Body of pancreas (tissue), 4 donors: Measurements from ENCODE around the gene ATP9B. TPM values are rescaled to one million over a fixed set of nuclear protein-coding genes. Genes with fewer than 3 reads are reported as not detected.

Source experiments
- ATAC-seq: fragments of 150-250 bp; one replicate; pipeline ENCODE4 v1.9.1; 2016
- DNase-seq, 4 donors: peaks; one replicate each; pipeline ENCODE4 v3.0.0-alpha.2; 2019
- H3K27ac ChIP-seq, 4 donors: fragments of 200-600 bp; sonication (generic); 1 replicate in 3 of 4; 2 replicates in 1 of 4; pipeline versions ENCODE4 v1.5.1 to v1.6.1; 2016 to 2019; ENCODE audit warnings: mild to moderate bottlenecking in 1 of 4, mixed read lengths in 1 of 4, moderate library complexity in 1 of 4
- H3K27me3 ChIP-seq, 2 donors: fragments of 200-600 bp; sonication (generic); one replicate each; pipeline ENCODE4 v1.6.0; 2016; ENCODE audit warnings: mild to moderate bottlenecking in 1 of 2
- H3K36me3 ChIP-seq, 2 donors: fragments of 200-600 bp; sonication (generic); replicated peaks in 1 of 2; 2 replicates each; pipeline ENCODE4 v1.5.1; 2016; ENCODE audit warnings: low read depth in 2 of 2; ENCODE audit not compliant: insufficient read depth in 1 of 2
- H3K4me1 ChIP-seq: fragments of 200-600 bp; sonication (generic); one replicate; pipeline ENCODE4 v1.6.0; 2016
- H3K4me3 ChIP-seq, 2 donors: fragments of 200-600 bp; sonication (generic); 1 replicate in 1 of 2; 2 replicates in 1 of 2; pipeline ENCODE4 v1.5.1; 2016 to 2019
- H3K9me3 ChIP-seq, 3 donors: fragments of 200-600 bp; sonication (generic); 1 replicate in 2 of 3; 2 replicates in 1 of 3; pipeline ENCODE4 v1.5.1; 2016
- POLR2A ChIP-seq, 3 donors: fragments of 450-650 bp; IDR thresholded peaks; one replicate each; pipeline ENCODE4 v1.6.1; 2016; ENCODE audit warnings: antibody characterized with exemption in 3 of 3, mild to moderate bottlenecking in 2 of 3
- WGBS, 2 donors: methylation state at CpG; one replicate each; pipeline ENCODE4 v1.1.5; 2017; 5-methylcytosine and 5-hydroxymethylcytosine counted together
- intact Hi-C: fragments of 100-400 bp; cut with DNase I; formaldehyde crosslinking; loops from one replicate; pipeline ENCODE4 v1.15.1; 2023
- total RNA-seq, 2 donors: library from RNA; depleted of rRNA; stranded (reverse); fragments of >200 nt; gene quantifications; one replicate each; pipeline ENCODE4 v1.1.0, GENCODE V29; 2016
- TF ChIP-seq, protein P1 (sequence below), 7 experiments: fragments of 450-650 bp in 4 of 7; fragments of 200-600 bp in 3 of 7; sonication (generic) in 3 of 7; IDR thresholded peaks; one replicate each; pipeline ENCODE4 v1.5.1; 2016 to 2019; ENCODE audit warnings: antibody characterized with exemption in 7 of 7

The ATP9B gene
- total RNA-seq, 2 donors from 2014 or later: 19.7 to 21.1 TPM

DNA sequence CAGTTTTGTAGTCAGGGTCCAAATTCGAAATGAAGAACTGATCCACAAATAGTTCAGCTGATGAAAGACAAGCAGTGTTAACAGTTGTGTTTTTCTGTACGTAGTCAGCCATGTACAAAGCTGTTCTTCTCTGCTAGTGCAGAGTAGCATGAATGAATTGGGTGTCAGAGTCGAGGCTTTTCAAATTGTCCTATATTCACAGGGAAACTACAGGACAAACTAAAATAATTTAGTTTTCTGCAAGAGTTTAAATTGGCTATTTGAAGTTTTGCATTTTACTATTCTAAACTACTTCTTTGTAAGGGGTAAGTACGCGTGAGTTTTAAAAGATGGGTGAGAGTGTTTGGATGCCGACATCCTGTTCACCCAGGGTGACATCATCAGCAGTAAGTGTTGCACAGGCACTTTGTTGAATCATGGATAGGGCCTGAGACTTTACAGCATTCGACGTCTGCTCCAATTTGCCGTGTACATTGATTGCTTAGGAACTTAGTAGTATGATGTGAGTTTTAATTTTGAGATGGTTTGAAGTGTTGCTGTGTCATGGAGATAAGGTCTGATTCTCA lies 179.4 kb downstream of the ATP9B start:
- no peaks in the 10 kb centered on the region for H3K27me3 ChIP-seq
- peaks cover 5% of the 10 kb centered on the region for H3K4me1 ChIP-seq
- 90% methylated on average over 9 of the region's 9 CpGs for WGBS, 2 donors
- TF ChIP-seq, protein P1, sequence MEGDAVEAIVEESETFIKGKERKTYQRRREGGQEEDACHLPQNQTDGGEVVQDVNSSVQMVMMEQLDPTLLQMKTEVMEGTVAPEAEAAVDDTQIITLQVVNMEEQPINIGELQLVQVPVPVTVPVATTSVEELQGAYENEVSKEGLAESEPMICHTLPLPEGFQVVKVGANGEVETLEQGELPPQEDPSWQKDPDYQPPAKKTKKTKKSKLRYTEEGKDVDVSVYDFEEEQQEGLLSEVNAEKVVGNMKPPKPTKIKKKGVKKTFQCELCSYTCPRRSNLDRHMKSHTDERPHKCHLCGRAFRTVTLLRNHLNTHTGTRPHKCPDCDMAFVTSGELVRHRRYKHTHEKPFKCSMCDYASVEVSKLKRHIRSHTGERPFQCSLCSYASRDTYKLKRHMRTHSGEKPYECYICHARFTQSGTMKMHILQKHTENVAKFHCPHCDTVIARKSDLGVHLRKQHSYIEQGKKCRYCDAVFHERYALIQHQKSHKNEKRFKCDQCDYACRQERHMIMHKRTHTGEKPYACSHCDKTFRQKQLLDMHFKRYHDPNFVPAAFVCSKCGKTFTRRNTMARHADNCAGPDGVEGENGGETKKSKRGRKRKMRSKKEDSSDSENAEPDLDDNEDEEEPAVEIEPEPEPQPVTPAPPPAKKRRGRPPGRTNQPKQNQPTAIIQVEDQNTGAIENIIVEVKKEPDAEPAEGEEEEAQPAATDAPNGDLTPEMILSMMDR (IDR thresholded peaks at IDR 0.05): no peak
- TF ChIP-seq POLR2A (IDR thresholded peaks at IDR 0.05): no peak
- no peak overlapping the region for H3K27ac ChIP-seq
- H3K36me3 ChIP-seq: no peaks in the 10 kb centered on the region
- DNase-seq (no peak), ATAC-seq (no peak)
- H3K9me3 ChIP-seq: no peaks in the 10 kb centered on the region
- H3K4me3 ChIP-seq: no peak overlapping the region
- intact Hi-C loops: no loop called here

DNA sequence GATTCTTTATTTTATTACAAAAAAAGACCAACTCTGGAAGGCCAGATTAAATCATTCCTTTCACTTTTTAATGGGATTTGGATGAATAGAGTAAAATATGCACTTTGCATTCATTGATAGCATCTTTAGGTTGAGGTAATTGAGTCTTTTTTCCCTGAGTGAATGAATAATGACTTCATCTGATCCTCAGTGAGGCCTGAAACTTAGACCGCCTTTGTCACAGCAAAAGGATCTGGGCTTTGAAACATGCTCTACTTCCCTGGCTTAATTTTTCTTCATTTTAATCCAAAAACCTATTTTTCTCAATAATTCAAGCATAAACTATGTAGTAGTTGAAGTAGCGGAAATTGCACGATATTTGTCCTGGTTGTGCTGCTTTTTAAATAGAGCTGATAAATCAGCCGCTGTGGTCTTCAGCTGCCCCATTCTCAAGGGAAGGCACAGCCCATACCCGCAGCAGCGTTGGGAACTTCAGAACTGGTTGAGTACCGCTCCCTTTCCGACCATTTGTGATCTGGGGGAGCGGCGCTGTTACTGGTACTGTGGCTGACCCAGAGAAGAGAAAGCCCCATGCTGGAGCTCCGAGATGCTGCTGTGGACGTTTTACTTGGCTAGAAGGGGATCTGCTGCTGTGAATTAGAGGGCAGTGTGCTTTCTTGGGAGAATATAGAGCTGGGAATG lies 181.2 kb downstream of the ATP9B start:
- 87 to 94% methylated on average over 12 of the region's 12 CpGs for WGBS, 2 donors

DNA sequence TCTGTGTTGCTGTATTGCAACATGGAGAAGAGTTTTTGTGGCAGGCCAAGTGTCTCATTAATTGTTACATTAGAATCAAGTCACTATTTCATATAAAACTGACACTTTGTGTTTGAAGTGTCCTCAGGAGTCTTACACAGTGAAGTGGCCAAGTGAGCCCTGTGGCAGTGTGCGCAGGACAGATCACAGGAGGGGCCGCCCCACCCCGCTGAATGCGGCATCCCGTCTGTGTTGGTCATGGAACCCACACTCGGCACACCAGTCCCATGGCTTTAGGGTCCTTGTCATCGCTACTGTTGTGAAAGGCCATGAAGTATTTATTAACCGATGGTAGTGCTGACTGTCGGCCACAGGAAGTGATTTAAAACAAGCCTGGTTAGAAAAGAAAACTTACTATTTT lies 181.8 kb downstream of the ATP9B start:
- H3K27ac ChIP-seq: no peak overlapping the region
- ATAC-seq (no peak), DNase-seq (no peak)
- no peaks in the 10 kb centered on the region for H3K9me3 ChIP-seq
- WGBS, 2 donors: 77 to 90% methylated on average over 9 of the region's 9 CpGs
- no peaks in the 10 kb centered on the region for H3K36me3 ChIP-seq
- H3K4me3 ChIP-seq: no peak overlapping the region
- H3K27me3 ChIP-seq: no peaks in the 10 kb centered on the region
- peaks cover 5% of the 10 kb centered on the region for H3K4me1 ChIP-seq
- TF ChIP-seq POLR2A (IDR thresholded peaks at IDR 0.05): no peak
- TF ChIP-seq, protein P1 (IDR thresholded peaks at IDR 0.05): no peak
- intact Hi-C loops: no loop called here

More for the DNA sequence above, 181.2 kb downstream of the ATP9B start:
- no peaks in the 10 kb centered on the region for H3K9me3 ChIP-seq
- no peaks in the 10 kb centered on the region for H3K27me3 ChIP-seq
- H3K36me3 ChIP-seq: no peaks in the 10 kb centered on the region
- H3K27ac ChIP-seq: no peak overlapping the region
- H3K4me1 ChIP-seq: peaks cover 5% of the 10 kb centered on the region
- intact Hi-C loops: no loop called here
- ATAC-seq (no peak), DNase-seq (no peak)
- H3K4me3 ChIP-seq: no peak overlapping the region
- TF ChIP-seq, protein P1 (IDR thresholded peaks at IDR 0.05): no peak
- TF ChIP-seq POLR2A (IDR thresholded peaks at IDR 0.05): no peak

DNA sequence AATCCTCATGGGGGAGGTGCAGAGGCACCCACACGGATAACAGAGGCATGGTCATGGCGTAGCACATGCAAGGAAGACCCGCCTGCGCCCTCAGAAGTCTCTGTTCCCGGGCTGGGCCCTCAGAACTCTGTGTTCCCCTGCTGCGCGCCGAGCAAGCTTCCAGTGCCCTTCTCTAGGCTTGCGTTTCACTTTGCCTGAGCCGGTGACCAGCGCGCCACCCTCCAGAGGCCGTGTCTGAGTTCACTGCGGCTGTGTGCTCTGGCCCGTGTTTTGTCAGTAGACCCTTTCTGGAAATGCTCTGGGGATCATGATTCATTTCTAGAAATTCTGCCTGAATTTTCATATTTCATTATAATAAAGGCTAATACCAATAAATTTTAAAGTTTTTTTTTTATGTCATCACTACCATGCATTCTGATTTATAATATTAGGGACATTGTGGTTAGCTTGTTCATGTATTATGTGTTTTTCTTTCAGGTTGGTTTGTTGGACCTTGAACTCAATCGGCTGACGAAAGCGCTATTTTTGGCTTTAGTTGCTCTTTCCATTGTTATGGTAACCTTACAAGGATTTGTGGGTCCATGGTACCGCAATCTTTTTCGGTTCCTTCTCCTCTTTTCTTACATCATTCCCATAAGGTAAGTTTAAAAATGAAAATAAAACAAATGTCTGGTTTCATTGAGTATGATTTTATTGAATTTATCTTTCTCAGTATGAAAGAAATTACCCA lies 183.9 kb downstream of the ATP9B start:
- no peaks in the 10 kb centered on the region for H3K4me1 ChIP-seq
- no peak for DNase-seq

More for the DNA sequence above, 183.9 kb downstream of the ATP9B start:
- no peak for TF ChIP-seq POLR2A (IDR thresholded peaks at IDR 0.05)
- TF ChIP-seq, protein P1 (IDR thresholded peaks at IDR 0.05): no peak
- Histone ChIP-seq H3K4me3 (no peak overlapping the region), H3K27me3 (no peaks in the 10 kb centered on the region), H3K9me3 (no peaks in the 10 kb centered on the region), H3K27ac (no peak overlapping the region), H3K36me3 (no peaks in the 10 kb centered on the region)
- intact Hi-C loops: no loop called here
- 87 to 91% methylated on average over 20 of the region's 20 CpGs for WGBS, 2 donors
- ATAC-seq: no peak
